Measurements from ENCODE around the gene KRTAP10-1.
"Not testable (repeated sequence)": the region's sequence is repeated elsewhere in the genome, so short reads cannot be mapped to it uniquely, and the experiment has no call there.

The KRTAP10-1 gene

GRCh38 chr21:44574457-44575306 lies 34.7 kb upstream of the KRTAP10-1 start:
- H3K4me3 Mint-ChIP-seq, result no peak overlapping the region

GRCh38 chr21:44573630-44574456 lies 33.8 kb upstream of the KRTAP10-1 start, which contains the start of gene KRTAP10-4:
TSS of gene KRTAP10-4 (plus strand) at chr21:44573729. CDS start at chr21:44573759, 30 bp downstream.
- H3K27ac Mint-ChIP-seq; H3K4me3 Mint-ChIP-seq; H3K9me3 Mint-ChIP-seq; H3K4me1 Mint-ChIP-seq (ENCODE audit: low read depth); H3K36me3 Mint-ChIP-seq (ENCODE audit: low read depth); H3K27me3 Mint-ChIP-seq: not testable (repeated sequence)

More at GRCh38 chr21:44574457-44575306, 34.7 kb upstream of the KRTAP10-1 start:
- Mint-ChIP-seq H3K9me3 (peaks cover 9% of the 10 kb centered on the region), H3K36me3 (ENCODE audit: low read depth) (peaks cover 4% of the 10 kb centered on the region), H3K4me1 (ENCODE audit: low read depth) (no peaks in the 10 kb centered on the region), H3K27me3 (peaks cover 3% of the 10 kb centered on the region), H3K27ac (no peak overlapping the region)

DNA sequence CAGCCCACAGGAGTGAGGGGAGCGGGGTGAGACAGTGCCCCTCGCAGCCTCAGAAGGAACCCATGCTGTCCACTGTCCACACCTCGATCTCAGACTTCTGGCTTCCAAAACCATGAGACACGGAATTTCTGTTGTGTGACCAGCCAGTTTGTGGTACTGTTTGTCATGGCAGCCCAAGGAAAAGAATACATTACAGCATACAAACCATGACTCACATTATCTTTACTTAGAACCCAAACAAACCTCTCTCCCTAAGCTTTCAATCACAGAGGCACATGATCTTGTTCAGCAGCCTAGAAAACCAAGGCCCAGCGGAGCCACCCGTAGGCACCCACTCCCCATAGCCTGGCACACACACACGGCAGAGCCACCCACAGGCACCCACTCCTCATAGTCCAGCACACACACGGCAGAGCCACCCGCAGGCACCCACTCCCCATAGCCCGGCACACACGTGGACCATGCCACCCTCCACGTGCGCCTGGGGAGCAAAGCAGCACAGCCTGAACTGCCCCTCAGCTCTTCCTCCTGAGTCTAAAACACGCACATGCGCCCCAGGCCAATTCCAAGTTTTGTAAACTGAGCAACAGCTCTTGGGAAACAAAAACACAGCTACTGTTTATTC lies 33.1 kb upstream of the KRTAP10-1 start:
- H3K36me3 Mint-ChIP-seq (ENCODE audit: low read depth), result peaks cover 3% of the 10 kb centered on the region
- no peak overlapping the region for H3K27ac Mint-ChIP-seq
- no peak overlapping the region for H3K4me3 Mint-ChIP-seq
- no peaks in the 10 kb centered on the region for H3K4me1 Mint-ChIP-seq (ENCODE audit: low read depth)
- peaks cover 3% of the 10 kb centered on the region for H3K27me3 Mint-ChIP-seq
- peaks cover 8% of the 10 kb centered on the region for H3K9me3 Mint-ChIP-seq

DNA sequence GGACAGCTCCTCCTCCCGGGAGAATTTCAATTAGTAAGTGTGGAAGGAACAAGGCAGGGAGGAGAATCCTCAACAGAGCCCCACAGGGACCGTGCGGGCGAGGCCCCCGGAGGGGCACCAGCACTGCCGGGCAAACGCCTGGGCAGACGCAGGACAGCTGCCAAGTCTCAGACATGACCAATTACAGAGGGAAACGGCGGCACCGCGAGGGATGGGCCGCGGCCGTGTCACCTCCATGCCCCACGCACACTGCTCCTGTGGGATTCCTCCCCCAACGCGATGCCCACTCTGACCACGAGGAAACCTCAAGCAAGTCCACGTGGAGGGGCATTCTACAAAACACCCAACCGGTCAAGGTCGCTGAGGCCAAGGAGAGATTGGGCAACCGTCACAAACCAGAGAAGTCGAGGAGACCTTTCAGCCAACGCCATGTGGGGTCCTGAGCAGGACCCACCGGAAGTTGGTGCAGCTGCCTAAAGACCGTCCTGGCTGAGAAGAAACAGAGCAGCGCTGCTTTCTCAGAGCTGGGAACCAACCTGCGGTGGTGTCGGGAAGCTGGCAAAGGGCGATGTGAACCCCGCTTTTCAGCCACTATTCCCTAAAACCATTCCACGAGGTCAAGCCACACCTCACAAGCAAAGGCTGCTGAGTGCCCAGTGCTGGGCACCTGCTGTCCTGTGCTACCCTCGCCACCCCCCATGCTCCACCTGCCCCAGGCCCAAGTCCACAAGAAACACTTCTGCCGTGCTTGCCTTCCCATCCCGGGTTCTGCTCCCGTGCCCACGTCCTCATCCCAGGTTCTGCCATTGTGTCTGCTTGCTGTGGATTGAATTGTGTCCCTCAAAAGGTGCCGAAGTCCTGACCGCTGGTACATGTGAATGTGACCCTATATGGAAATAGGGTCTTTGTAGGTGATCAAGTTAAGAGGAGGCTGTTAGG lies 32.1 kb upstream of the KRTAP10-1 start:
- no peaks in the 10 kb centered on the region for H3K36me3 Mint-ChIP-seq (ENCODE audit: low read depth)
- no peaks in the 10 kb centered on the region for H3K4me1 Mint-ChIP-seq (ENCODE audit: low read depth)
- no peak overlapping the region for H3K27ac Mint-ChIP-seq
- peaks cover under 1% of the 10 kb centered on the region for H3K9me3 Mint-ChIP-seq
- H3K27me3 Mint-ChIP-seq, result peaks cover 3% of the 10 kb centered on the region
- no peak overlapping the region for H3K4me3 Mint-ChIP-seq

GRCh38 chr21:44571296-44571695 lies 31.3 kb upstream of the KRTAP10-1 start:
- Mint-ChIP-seq H3K4me3 (no peak overlapping the region), H3K4me1 (ENCODE audit: low read depth) (peaks cover 5% of the 10 kb centered on the region), H3K27ac (no peak overlapping the region), H3K36me3 (ENCODE audit: low read depth) (no peaks in the 10 kb centered on the region), H3K9me3 (no peaks in the 10 kb centered on the region), H3K27me3 (peaks cover 3% of the 10 kb centered on the region)

DNA sequence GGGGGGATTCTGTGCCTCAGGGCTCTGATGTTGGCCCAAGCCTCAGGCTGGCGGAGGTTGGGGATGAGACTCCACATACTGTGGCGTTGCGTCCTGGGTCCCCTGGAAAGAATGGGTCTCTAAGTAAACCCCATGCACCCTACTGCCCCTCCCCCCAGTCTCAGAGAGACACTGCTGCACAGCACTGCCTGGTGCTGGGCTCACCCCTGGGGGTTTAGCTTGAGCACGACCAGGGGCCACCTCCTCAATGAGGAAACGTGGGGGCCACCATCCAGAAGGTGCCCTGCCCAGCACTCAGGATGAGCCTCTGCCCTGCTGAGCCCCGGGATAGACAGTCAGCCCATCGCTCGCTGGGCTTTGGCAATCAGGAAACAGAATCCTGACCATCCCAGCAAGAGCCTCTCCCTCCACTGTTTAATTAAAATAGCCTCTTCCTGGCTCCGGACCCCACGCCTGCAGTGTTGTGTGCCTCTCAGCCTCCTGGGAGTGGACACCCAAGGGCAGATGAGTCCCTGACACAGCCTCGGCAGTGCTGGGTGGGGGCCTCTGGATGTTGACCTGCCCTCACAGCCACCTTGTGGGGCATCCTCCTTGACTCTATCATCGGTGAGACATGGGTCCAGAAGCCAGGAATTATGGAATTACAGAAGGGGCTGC lies 30.0 kb upstream of the KRTAP10-1 start:
- peaks cover 3% of the 10 kb centered on the region for H3K27me3 Mint-ChIP-seq
- H3K4me1 Mint-ChIP-seq (ENCODE audit: low read depth), result peaks cover 11% of the 10 kb centered on the region
- H3K9me3 Mint-ChIP-seq, result no peaks in the 10 kb centered on the region
- no peak overlapping the region for H3K27ac Mint-ChIP-seq
- H3K4me3 Mint-ChIP-seq, result no peak overlapping the region
- no peaks in the 10 kb centered on the region for H3K36me3 Mint-ChIP-seq (ENCODE audit: low read depth)

- Mint-ChIP-seq H3K27ac (no peak overlapping the region), H3K36me3 (ENCODE audit: low read depth) (no peaks in the 10 kb centered on the region), H3K4me3 (no peak overlapping the region), H3K27me3 (peaks cover 3% of the 10 kb centered on the region), H3K4me1 (ENCODE audit: low read depth) (peaks cover 18% of the 10 kb centered on the region), H3K9me3 (no peaks in the 10 kb centered on the region)
These were observed 28.9 kb upstream of the KRTAP10-1 start for GRCh38 chr21:44568667-44569556.

- Mint-ChIP-seq H3K27ac (no peak overlapping the region), H3K27me3 (peaks cover 3% of the 10 kb centered on the region), H3K36me3 (ENCODE audit: low read depth) (no peaks in the 10 kb centered on the region), H3K4me3 (no peak overlapping the region), H3K4me1 (ENCODE audit: low read depth) (peaks cover 18% of the 10 kb centered on the region), H3K9me3 (no peaks in the 10 kb centered on the region)
These were observed 28.3 kb upstream of the KRTAP10-1 start for GRCh38 chr21:44568261-44568660.

DNA sequence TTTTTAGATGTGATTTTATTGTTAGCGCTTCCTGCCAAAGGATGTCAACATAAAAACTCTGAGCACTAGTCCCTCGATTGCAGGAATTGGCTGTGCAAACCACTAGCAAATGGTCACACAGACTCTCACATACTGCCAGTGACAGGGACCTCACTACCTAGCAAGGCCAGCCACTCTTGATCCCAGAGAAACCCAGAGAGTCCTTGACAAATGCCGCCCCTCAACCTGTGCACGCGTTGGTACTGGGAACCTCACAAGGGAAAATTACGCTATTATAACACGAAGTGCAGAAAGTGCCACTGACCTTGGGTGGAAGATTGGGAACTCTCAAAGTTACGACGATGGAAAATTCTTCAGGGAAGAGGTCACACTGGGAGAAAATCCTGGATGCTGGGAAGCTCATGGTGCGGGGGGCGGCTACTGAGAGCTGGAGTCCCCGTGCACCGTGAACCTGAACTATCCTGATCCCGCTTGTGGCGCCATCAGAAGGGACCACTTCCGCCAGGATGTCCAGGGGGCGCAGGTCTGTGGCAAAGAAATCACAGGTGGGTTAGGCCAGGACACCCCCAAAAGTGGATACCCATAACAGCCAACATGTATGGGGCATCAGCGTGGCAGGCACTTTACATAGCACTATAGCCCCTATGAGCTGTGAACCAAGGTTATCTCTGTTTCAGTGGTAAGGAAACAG lies 27.6 kb upstream of the KRTAP10-1 start:
- no peak overlapping the region for H3K27ac Mint-ChIP-seq
- no peak overlapping the region for H3K4me3 Mint-ChIP-seq
- H3K27me3 Mint-ChIP-seq, result peaks cover 3% of the 10 kb centered on the region
- no peaks in the 10 kb centered on the region for H3K9me3 Mint-ChIP-seq
- H3K4me1 Mint-ChIP-seq (ENCODE audit: low read depth), result peaks cover 18% of the 10 kb centered on the region
- no peaks in the 10 kb centered on the region for H3K36me3 Mint-ChIP-seq (ENCODE audit: low read depth)

- no peaks in the 10 kb centered on the region for H3K36me3 Mint-ChIP-seq (ENCODE audit: low read depth)
- no peak overlapping the region for H3K4me3 Mint-ChIP-seq
- H3K9me3 Mint-ChIP-seq, result no peaks in the 10 kb centered on the region
- H3K27me3 Mint-ChIP-seq, result peaks cover under 1% of the 10 kb centered on the region
- H3K4me1 Mint-ChIP-seq (ENCODE audit: low read depth), result peaks cover 18% of the 10 kb centered on the region
- H3K27ac Mint-ChIP-seq, result no peak overlapping the region
These were observed 26.4 kb upstream of the KRTAP10-1 start for GRCh38 chr21:44566403-44566802.

- peaks cover 7% of the 10 kb centered on the region for H3K9me3 Mint-ChIP-seq
These were observed 25.0 kb upstream of the KRTAP10-1 start for GRCh38 chr21:44564886-44565598.

DNA sequence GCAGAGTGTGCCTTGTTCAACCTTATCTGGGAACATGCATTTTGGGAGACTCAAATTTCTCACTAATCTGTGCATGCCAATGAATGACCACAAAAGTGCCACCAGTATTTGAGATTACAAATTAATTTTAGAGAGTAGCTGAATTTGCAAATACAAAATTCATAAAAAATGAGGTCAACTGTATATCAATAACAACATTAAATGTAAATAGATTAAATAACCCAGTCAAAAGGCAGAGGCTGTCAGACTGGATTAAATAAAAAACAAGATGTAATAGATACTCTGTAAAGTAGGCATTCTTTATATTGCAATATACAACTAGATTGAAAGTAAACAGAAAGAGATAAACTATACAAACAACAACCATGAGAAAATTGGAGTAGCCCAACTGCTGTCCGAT lies 24.1 kb upstream of the KRTAP10-1 start:
- H3K36me3 Mint-ChIP-seq (ENCODE audit: low read depth), result no peaks in the 10 kb centered on the region
- H3K27ac Mint-ChIP-seq, result no peak overlapping the region
- H3K4me3 Mint-ChIP-seq, result no peak overlapping the region
- H3K9me3 Mint-ChIP-seq, result peaks cover 7% of the 10 kb centered on the region
- no peaks in the 10 kb centered on the region for H3K27me3 Mint-ChIP-seq
- peaks cover 18% of the 10 kb centered on the region for H3K4me1 Mint-ChIP-seq (ENCODE audit: low read depth)

More at GRCh38 chr21:44564886-44565598, 25.0 kb upstream of the KRTAP10-1 start:
- peaks cover 18% of the 10 kb centered on the region for H3K4me1 Mint-ChIP-seq (ENCODE audit: low read depth)
- H3K36me3 Mint-ChIP-seq (ENCODE audit: low read depth), result no peaks in the 10 kb centered on the region
- H3K4me3 Mint-ChIP-seq, result no peak overlapping the region
- peak overlapping the region; percentile 31 for H3K27ac Mint-ChIP-seq
- no peaks in the 10 kb centered on the region for H3K27me3 Mint-ChIP-seq
